NCI-H2081 (cell line): ENCODE measurements around the gene GABBR2.
A peak's percentile ranks its signal among the peaks of the same experiment; 100 is the strongest.
"Not testable (repeated sequence)": the region's sequence is repeated elsewhere in the genome, so short reads cannot be mapped to it uniquely, and the experiment has no call there.

Source experiments
- DNase-seq, 2 experiments: peaks; one replicate each; lab custom pipeline; 2025; lab: John Stamatoyannopoulos, UW

Gene GABBR2

DNA sequence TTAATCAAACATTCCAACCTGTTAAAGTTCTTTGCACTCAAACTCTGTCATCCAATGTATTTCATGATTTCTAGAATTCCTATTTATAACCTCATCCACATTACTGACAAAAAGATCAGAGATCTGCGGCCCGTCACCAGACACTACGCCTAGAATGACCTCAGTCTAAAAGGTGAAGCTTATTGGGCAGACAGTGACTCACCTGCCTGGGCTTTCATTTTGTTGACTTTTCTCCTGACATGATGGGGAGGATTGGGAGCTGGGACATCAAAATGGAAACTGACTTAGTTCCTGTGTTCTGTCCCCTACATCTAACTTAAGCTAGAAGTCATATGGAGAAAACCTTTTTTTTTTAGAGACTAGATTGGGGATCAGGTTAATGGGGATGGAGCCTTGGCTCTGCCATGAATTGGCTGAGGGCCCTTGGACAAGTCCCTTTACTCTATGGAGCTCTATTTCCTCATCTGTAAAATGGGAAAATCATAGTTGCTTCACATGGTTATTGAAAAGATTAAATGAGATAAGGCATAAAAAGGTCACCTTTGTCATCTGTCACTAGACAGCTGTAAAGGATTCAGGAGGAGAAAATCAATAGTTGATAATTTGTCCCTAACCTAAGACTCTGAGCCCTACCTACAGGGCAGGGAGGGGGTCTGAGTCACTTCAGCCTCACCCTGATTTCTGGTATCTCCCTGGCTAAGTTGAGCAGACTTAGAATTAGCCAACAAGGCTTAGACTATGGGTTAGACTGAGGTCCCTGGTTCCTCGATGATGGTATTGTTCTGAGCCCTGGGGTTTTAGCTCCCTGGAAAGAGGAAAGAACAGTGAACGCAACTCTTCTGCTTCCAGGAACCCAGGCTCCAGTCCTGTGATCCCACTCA, 228.5 kb downstream of the GABBR2 start:
- DNase-seq = no peak

DNA sequence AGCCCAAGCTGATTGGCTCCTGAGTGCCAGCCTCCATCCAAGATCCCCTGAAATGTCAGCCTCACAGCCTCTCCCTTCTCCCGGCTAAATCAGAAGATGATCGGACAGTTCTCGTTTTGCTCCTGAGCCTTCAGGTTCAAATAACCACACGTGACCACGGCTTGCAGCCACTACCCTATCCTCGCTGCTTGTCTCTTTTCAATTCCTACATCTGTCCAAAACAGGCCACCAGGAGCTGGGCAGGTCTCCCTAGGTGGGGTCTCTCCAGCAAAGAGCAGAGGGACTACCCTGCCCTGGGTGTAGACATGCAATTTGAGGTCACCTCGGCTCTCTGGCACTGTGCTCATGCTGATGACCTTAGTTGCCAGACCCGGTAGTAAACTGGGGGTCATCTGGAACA, 229.3 kb downstream of the GABBR2 start:
- no peak for DNase-seq

DNA sequence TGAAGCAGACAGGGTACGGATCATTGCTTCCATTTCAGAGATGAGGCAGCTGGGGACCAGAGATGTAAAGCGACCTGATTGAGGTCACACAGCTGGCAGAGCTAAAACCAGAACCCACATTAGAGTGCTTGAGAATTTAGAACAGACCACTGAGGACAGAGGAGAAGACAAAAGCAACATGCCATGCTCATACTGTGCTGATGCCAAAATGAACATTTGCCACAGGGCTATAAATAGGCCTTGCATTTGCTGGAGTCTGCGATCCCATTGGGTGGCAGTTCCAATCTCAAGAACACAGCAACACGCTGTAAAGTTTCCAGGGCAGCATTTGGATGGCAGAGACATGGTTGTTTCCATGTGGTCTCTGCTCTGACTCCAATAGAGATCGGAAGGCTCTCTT, 230.9 kb downstream of the GABBR2 start:
- DNase-seq = no peak

DNA sequence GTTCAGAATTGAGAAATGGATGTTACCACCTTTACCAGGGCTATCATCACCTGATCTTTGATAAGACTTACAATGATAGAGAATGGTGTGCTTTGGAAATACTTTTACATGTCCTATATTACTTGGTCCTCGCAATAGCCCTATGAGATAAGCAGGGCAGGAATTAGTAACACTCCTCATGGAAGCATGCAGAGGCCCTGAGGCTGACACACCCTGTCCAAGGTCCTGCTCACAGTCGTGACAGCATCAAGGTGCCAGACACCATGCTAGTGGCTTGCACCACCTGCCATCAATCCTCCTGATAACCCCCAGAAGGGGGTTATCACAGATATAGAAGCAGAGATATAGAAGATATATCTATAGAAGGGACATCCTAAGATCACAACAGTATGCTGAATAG, 236.5 kb downstream of the GABBR2 start:
- no peak for DNase-seq

DNA sequence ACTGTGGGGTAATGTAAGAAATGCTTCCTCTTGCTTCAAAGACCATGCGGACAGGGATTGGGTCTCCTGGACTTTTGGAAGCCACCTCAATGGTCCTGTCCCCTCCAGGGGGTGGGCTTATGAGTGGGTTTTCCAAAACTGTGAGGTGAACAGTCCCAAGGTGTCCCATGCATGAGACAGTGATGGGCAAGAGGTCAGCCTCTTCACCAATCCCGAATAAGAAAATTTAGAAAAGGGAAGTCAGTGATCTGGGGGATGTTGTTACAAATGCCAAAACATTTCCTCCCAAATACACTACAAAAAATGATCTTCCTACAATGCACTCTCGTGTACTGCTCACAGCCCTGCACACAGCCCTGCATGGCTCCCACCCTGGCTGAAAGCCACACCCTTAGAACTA, 237.6 kb downstream of the GABBR2 start:
- no peak for DNase-seq

DNA sequence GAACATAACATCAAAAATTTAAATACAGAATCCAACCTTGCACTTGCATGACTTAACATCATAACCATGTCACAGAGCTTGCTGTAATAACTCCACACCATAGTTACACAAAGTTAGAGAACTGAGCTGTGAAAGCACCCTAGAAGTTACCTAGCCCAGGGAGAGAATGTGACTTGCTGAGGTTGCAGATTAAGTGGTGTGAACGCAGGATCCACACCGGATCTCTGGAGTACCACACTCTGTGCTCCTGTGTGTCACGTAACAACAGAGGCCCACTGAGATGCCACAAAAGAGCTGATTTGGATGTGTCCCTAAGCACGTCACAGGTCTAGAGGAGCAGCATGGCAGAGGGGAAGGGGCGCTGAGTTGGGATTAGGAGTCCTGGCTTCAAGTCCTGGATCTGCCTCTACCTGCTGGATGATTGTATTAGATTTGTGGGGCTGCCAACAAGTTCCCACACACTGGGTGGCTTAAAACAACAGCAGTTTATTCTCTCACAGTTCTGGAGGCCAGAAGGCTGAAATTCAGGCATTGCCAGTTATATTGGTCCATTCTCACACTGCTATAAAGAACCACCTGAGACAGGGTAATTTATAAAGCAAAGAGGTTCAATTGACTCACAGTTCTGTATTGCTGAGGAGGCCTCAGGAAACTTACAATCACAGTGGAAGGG, 240.0 kb downstream of the GABBR2 start:
- DNase-seq = no peak

DNA sequence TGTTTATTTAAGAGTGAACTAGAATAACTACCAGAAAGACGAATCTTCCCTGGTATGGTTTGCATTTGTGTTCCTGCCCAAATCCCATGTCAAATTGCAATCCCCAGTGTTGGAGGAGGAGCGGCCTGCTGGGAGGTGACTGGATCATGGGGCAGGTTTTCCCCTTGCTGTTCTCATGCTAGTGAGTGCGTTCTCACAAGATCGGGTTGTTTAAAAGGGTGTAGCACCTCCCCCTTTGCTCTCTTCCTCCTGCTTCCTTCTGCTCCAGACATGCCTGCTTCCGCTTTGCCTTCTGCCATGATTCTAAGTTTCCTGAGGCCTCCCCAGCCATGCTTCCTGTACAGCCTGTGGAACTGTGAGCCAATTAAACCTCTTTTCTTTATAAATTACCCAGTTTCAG, 242.9 kb downstream of the GABBR2 start:
- no peak for DNase-seq

DNA sequence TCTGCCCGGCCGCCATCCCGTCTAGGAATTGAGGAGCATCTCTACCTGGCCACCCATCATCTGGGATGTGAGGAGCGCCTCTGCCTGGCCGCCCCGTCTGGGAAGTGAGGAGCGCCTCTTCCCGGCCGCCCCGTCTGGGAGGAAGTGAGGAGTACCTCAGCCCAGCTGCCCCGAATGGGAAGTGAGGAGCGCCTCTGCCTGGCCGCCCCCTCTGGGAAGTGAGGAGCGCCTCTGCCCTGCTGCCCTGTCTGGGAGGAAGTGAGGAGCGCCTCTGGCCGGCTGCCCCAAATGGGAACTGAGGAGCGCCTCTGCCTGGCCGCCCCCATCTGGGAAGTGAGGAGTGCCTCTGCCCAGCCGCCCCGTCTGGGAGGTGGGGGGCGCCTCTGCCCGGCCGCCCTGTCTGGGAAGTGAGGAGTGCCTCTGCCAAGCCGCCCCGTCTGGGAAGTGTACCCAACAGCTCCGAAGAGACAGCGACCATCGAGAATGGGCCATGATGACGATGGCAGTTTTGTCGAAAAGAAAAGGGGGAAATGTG, 244.5 kb downstream of the GABBR2 start:
- not testable (repeated sequence) for DNase-seq

DNA sequence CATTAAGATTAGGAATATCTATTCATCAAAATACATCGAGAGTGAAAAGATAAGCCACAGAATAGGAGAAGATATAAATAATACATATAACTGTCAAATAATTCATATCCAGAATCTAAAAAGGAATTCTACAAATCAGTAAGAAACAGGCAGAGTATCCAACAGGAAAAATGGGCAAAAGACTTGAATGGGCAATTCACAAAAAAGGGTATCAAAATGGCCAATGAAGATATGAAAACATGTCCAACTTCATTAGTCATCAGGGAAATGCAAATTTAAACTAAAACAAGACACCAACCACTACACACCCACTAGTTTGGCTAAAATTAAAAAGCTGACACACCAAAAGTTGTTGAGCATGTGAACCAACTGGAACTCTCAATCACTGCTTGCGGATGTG, 246.4 kb downstream of the GABBR2 start:
- DNase-seq = no peak

DNA sequence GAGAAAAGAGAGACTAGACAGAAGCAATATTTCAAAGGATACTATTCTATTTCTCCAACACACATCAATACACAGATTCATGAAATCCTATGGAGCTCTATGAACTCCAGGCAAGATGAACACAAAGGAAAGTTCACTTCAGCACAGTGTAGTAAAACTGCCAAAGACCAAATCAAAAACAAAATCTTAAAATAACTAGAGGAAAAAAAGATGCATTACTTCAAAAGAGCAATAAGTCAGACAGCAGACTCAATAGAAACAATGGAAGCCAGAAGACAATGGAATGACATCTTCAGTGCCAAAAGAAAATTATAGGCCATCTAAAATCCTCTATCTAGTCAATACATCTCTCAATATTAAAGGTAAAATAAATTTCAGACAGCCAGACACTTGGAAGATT, 248.0 kb downstream of the GABBR2 start:
- DNase-seq = no peak

DNA sequence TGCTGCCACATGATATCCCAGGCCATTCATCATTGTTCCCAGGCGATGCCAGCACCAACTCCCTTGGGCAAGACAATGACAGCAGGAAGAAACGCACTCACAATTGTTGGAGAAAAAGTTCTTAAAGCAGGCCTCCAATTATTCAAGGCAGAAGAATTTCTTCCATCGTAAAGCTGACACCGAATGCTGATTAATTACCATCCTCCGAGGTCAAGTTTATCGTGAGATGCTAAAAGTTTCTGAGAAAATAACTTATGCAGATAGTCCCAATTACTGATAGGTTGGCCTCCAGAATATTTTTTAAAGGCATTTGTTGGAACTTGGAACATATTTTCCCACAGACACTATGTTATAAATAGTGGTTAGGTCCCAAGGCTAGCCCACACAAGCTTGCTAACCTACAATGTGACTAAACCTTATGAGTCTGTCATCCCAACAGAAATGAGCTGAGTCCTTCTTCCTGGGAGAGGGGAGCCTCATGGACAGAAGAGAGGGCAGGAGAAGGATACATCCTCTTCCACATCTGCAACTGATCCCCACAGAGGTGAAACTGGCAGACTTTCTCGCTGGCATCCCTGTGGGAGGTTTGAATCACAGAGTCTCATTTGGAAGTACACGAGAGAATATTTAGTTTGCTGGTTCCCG, 250.9 kb downstream of the GABBR2 start:
- DNase-seq = no peak

DNA sequence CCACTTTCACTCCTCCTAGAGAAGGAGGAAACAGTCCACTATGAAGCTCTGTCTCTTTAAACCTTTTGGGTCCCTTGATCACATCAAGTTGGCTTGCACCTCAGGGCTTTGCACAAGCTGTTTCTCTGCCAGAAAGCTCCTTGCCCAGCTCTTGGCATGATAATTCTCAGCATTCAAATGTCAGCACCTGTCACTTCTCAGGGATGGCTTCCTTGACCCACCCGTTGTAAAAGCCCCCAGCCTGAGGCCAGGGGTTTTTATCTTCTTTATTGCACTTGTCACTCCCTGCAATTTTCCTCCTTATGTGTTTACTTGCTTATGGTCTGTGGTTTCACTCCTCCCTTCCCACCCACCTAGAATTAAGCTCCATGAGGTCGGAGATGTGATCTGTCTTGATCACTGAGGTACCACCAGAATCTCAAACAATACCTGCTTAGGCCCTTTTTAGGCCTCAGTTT, 252.6 kb downstream of the GABBR2 start:
- no peak for DNase-seq

DNA sequence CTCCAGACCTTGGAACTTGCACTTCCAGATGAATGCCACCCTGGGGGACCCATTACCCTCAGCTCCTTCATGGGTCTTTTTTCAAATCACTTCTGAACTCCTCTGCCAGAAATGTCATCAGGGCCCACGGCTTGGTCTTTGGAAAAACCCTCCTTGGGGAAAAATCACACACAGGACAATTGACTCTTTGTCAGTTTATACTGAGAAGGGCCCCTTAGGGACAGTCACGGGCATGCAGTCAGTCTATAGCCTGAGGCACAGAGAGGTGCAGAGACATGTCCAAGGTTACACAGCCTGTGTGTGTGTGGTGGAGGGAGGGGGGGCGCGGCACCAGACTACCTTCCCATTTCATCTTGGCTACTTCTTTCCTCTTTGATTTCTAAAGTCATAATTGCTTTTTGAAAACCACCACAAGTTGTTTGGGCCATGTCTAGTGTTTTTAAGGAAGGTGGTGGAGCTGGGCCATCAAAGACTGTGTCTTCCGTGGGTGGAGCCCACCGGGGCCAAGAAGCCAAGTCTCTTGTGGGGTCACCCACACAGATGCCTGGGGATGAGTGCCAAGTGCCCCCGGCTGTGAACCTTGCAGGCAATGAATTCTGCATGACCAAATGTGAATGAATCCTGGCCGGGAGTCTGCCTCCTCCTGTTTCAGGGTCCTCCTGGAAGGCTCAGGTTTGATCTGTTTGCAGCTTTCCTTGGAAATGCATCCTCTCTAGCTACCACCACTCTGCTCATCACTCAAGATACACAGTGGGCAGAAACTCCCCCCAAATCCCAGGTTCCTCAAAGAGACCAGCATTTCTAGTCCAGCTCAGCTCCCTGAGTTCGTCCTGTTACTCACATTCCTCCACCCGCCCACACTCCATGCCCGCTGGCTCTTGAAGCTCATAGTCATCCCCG, 253.2 kb downstream of the GABBR2 start:
- no peak for DNase-seq

DNA sequence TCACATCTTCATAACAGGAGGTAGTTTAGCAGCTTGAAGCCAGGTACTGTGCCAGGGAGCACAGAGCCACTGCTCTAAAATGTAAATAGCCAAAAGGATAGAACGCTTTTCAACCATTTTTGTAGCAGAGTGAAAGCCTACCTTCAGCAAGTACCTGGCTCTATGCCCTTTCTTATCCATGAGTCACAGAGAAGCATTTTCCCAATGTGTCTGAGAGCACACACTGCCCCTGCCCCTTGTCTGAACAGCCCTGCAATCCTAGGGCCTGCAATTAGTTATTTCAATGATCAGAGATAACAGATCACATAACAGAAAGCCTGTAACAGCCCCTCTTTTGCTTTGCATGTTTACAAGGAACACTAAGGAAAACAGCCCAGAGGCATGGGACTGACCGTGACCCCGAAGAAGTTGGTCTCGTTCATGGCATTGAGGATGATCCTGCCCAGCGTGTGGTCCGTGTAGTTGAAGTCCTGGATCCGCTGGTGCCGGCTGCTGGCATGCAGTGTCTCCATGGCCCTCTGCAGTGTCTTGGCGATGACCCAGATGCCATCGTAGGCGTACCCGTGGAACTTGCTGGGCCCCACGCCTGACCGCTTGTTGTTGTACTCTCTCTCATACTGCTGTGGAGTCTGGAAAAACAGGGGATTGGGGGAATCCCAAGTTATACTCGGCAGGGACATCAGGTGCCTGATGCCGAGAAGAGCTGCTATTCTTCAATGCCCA, 255.0 kb downstream of the GABBR2 start:
- DNase-seq = no peak

DNA sequence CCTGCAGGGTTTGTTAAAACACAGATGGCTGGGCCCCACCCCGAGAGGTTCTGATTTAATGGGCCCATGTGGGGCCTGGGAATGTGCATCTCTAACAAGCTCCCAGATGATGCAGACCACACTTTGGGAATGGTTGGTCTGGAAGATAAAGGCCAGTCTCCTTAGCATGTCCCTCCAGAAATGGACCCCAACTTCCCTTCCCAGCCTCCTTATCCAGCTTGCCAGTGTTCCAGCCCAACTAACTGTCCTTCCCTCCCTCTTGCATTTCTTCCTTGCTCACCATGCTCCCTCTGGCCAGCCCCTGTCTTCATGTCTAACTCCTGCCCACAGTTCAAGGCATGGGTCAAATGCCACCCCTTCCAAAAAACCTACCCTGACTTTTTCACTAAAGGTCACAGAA, 257.2 kb downstream of the GABBR2 start:
- no peak for DNase-seq

DNA sequence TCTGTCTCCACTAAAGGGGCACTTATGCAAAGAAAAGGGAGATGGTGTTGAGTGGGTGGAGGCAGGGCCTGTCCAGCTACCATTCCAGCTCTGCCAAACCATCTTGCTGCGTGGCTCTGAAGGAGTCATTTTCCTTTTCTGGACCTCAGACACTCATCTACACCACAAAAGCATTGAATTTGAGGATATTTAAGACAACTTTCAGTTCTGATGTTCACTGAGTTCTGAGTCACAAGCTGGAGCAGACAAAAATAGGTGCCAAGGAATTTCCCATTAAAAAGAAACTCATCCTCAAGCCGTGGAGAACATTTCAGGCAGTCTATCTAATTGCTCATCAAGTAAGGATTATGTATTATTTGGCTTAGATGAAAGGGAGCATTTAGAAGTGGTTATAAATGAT, 258.2 kb downstream of the GABBR2 start:
- DNase-seq = no peak

DNA sequence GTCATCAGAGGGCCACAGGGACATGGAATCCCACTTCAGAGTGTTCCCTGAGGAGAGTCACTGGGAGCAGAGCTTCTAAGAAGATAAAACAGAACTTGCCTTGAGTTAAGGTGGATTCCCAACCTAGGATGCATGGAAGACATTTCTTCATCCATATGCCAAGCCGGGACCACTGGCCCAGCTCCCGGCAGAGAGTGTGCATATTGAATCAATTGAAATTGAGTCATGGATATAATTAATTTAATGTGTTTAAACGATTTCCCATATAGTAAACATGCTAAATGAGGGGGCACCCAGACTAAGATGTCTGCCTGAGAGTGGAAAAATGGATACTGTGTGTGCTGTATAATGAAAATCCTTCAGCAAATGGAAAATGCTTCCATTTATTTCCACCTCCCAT, 258.9 kb downstream of the GABBR2 start:
- no peak for DNase-seq

DNA sequence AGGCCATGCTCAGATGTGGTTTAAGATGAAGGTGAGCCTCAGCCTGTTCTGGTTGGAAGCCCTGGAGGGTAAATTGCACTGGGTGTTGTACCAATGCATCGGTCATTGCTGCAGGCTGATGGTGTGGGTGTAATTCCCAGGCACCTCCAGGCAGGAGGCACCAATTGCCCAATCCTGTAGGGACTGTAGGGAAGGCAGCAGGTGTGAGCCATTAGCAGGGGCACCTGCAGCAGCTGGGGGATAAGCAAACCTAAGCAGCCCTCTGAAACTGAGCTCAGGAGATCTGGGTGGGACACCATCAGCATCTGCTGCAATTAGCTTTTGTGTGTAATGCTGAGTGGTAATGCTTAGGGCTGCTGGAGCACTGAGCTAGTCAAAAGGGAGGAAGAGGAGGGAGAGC, 263.2 kb downstream of the GABBR2 start:
- peak; percentile 24 to 57 for DNase-seq

DNA sequence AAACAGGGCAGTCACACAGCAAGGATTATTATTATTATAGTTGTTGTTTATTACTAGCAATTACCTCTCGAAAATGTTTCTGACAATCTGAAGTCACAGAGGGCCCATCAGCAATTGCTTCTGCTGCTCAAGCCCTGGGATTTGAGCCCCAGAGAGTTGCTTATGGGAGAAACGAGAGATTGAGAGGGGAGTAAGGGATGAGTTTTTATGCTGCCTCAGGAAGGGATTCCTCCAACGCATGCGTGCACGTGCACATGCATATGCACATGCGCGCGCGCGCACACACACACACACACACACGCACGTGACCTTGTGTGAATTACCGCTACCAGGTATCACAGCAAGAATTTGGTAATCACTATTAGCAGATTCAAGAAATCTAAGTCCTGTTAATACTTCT, 264.1 kb downstream of the GABBR2 start:
- no peak for DNase-seq

DNA sequence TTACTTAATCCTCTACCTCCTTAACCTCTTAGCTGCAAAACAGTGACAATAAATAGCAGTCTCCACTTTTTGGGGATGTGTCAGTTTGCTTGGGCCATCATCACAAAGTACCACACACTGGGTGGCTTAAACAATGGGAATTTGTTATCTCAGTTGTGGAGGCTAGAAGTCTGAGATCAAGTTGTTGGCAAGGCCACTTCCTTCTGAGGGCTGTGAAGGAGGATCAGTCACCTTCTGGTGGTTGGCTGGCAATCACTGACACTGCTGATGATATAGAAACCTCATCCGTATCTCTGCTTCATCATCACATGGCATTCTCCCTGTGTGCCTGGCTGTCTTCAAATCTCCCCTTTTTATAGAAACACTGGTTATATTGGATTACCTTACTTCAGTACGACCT, 266.2 kb downstream of the GABBR2 start:
- no peak for DNase-seq

DNA sequence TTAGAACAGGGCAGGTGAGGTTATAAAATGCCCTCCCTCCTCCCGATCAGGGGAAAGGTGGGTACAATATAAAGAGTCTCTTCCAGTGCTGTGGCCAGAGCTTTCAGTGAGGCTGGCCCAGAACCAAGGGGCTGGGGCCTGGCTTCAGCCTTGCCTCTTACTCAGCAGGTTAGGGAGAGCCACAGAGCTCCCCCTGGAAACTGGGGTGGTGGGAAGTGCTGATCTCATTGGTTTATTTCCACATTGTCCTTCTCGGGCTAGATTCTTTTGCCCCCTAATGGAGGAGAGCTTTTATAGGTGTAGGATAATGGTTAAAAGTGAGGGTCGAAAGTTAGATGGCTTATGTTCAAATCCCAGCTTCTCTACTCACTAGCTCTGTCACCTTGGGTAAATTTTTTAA, 266.6 kb downstream of the GABBR2 start:
- no peak for DNase-seq
